PC-3 (cell line): Measurements from ENCODE around the gene CHST8. TPM values are rescaled to one million over a fixed set of nuclear protein-coding genes. Genes with fewer than 3 reads are reported as not detected.

ENCODE experiments used
- ATAC-seq: fragments of 200-7000 bp; cut with Tn5 transposase; 2 replicates; pipeline ENCODE4 v1.9.1; 2020; ENCODE audit warnings: mild to moderate bottlenecking, moderate library complexity
- BruUV-seq: library from RNA; stranded (reverse); fragments of 400-500 nt; replicated peaks from 2 replicates; lab custom pipeline; 2021; lab: Mats Ljungman, UMichigan
- CTCF ChIA-PET: fragments of 300-600 bp; sonication (Branson Sonifier 250); formaldehyde crosslinking; loops from one replicate; lab custom pipeline; 2022; ENCODE audit warnings: antibody characterized with exemption; lab: Charles Lee
- POLR2A ChIA-PET: fragments of 300-600 bp; sonication (Branson Sonifier 250); formaldehyde crosslinking; loops from one replicate; lab custom pipeline; 2022; ENCODE audit warnings: antibody characterized with exemption; ENCODE audit not compliant: unreplicated experiment; lab: Charles Lee
- DNase-seq: peaks from one replicate; pipeline ENCODE4 v3.0.0-alpha.2; 2015
- H2AFZ ChIP-seq: fragments of 300-600 bp; sonication (generic); 2 replicates; pipeline ENCODE4 v1.6.0; 2016; ENCODE audit warnings: antibody characterized with exemption, low read length
- H3F3A ChIP-seq: fragments of 300-600 bp; sonication (generic); one replicate; pipeline ENCODE4 v1.6.0; 2017; ENCODE audit warnings: antibody characterized with exemption, low read length, control low read depth, mild to moderate bottlenecking; ENCODE audit not compliant: unreplicated experiment
- H3K27ac ChIP-seq: fragments of 300-600 bp; sonication (generic); 2 replicates; pipeline ENCODE4 v1.5.1; 2016; ENCODE audit warnings: mild to moderate bottlenecking, low read length
- H3K27me3 ChIP-seq: fragments of 300-600 bp; sonication (generic); 2 replicates; pipeline ENCODE4 v1.6.1; 2016; ENCODE audit warnings: low read length, mixed read lengths
- H3K36me3 ChIP-seq: fragments of 300-600 bp; sonication (generic); 2 replicates; pipeline ENCODE4 v1.6.1; 2016; ENCODE audit warnings: low read depth, mixed run types, low read length, mixed read lengths
- H3K4me1 ChIP-seq: fragments of 300-600 bp; sonication (generic); 2 replicates; pipeline ENCODE4 v1.5.1; 2016; ENCODE audit warnings: low read length; ENCODE audit not compliant: insufficient read depth
- H3K4me2 ChIP-seq: fragments of 300-600 bp; sonication (generic); 2 replicates; pipeline ENCODE4 v1.6.0; 2016; ENCODE audit warnings: low read length
- H3K4me3 ChIP-seq: fragments of 300-600 bp; sonication (generic); 2 replicates; pipeline ENCODE4 v1.5.1; 2016; ENCODE audit warnings: mild to moderate bottlenecking, low read length, mixed read lengths
- H3K79me2 ChIP-seq: fragments of 300-600 bp; sonication (generic); 2 replicates; pipeline ENCODE4 v1.6.1; 2017; ENCODE audit warnings: low read length, mixed read lengths
- H3K9ac ChIP-seq: fragments of 300-600 bp; sonication (generic); 2 replicates; pipeline ENCODE4 v1.6.0; 2016; ENCODE audit warnings: mild to moderate bottlenecking, low read length
- H3K9me2 ChIP-seq: fragments of 300-600 bp; sonication (generic); replicated peaks from 2 replicates; pipeline ENCODE4 v1.6.1; 2016; ENCODE audit warnings: mixed run types, low read length, mixed read lengths
- H3K9me3 ChIP-seq: fragments of 300-600 bp; sonication (generic); 2 replicates; pipeline ENCODE4 v1.6.1; 2016; ENCODE audit warnings: low read length, mixed read lengths
- H4K20me1 ChIP-seq: fragments of 300-600 bp; sonication (generic); 2 replicates; pipeline ENCODE4 v1.6.1; 2016; ENCODE audit warnings: low read length, mixed read lengths
- CTCF ChIP-seq: fragments of 300-600 bp; sonication (generic); conservative IDR thresholded peaks from 2 replicates; pipeline ENCODE4 v1.5.1; 2017; ENCODE audit warnings: antibody characterized with exemption, low read depth, mild to moderate bottlenecking, low read length
- EZH2 ChIP-seq: fragments of 300-600 bp; sonication (generic); IDR thresholded peaks from one replicate; pipeline ENCODE4 v1.6.1; 2017; ENCODE audit warnings: antibody characterized with exemption, mild to moderate bottlenecking, low read length; ENCODE audit not compliant: unreplicated experiment
- EZH2phosphoT487 ChIP-seq: fragments of 300-600 bp; sonication (generic); IDR thresholded peaks from 2 replicates; pipeline ENCODE4 v1.6.1; 2018; ENCODE audit warnings: mild to moderate bottlenecking, antibody characterized with exemption, low read length, borderline replicate concordance
- intact Hi-C: fragments of 100-400 bp; cut with micrococcal nuclease; formaldehyde crosslinking; loops from 2 replicates; pipeline ENCODE4 v1.9.0; 2023
- total RNA-seq: library from RNA; depleted of rRNA; stranded (reverse); fragments of >200 nt; gene quantifications from 2 replicates; pipeline ENCODE4 v1.2.3, GENCODE V29; 2014

CHST8 gene
- total RNA-seq, 1 experiment from 2014 or later, result 0.36 TPM

- H3K9me2 ChIP-seq, result no peaks in the 10 kb centered on the region
- no peak for ATAC-seq
- H2AFZ ChIP-seq, result no peak overlapping the region
- no peaks in the 10 kb centered on the region for H4K20me1 ChIP-seq
- ChIA-PET POLR2A (no interaction called here), CTCF (no interaction called here)
- no peaks in the 10 kb centered on the region for H3F3A ChIP-seq
- peak; percentile 3 for DNase-seq
- 0 out of 2 replicates have a peak, but pooled peaks cover under 1% of the 10 kb centered on the region for H3K27me3 ChIP-seq
- H3K27ac ChIP-seq, result no peak overlapping the region
- no peaks in the 10 kb centered on the region for H3K4me1 ChIP-seq
- no peak overlapping the region for H3K9ac ChIP-seq
- no peaks in the 10 kb centered on the region for H3K79me2 ChIP-seq
- no TSS peak for BruUV-seq
- H3K4me2 ChIP-seq, result no peak overlapping the region
- no peaks in the 10 kb centered on the region for H3K36me3 ChIP-seq
- no peak overlapping the region for H3K4me3 ChIP-seq
- no peaks in the 10 kb centered on the region for H3K9me3 ChIP-seq
- intact Hi-C loops, result no loop called here
- TF ChIP-seq CTCF, result no peak
These were observed 68.8 kb downstream of the CHST8 start for GRCh38 chr19:33690378-33691029.

GRCh38 chr19:33691030-33691427, 69.3 kb downstream of the CHST8 start:
- BruUV-seq, result no TSS peak
- Histone ChIP-seq H3K9me3 (no peaks in the 10 kb centered on the region), H3K79me2 (no peaks in the 10 kb centered on the region), H3K4me2 (no peak overlapping the region), H3K27me3 (no peaks in the 10 kb centered on the region), H3K27ac (no peak overlapping the region), H3K9me2 (no peaks in the 10 kb centered on the region), H3F3A (no peaks in the 10 kb centered on the region), H3K36me3 (no peaks in the 10 kb centered on the region), H2AFZ (no peak overlapping the region), H3K4me3 (no peak overlapping the region), H3K4me1 (no peaks in the 10 kb centered on the region), H4K20me1 (no peaks in the 10 kb centered on the region), H3K9ac (no peak overlapping the region)
- ChIA-PET POLR2A (no interaction called here), CTCF (no interaction called here)
- DNase-seq (no peak), ATAC-seq (no peak)
- intact Hi-C loops, result no loop called here
- TF ChIP-seq EZH2phosphoT487 (no peak), CTCF (no peak), EZH2 (no peak)

GRCh38 chr19:33691736-33692135, 70.0 kb downstream of the CHST8 start:
- ChIA-PET CTCF (interaction anchor here (0.7 kb wide), 1 partner anchor 61 kb away, joined by 3 read pairs; no protein-coding TSS in a partner anchor), POLR2A (no interaction called here)
- no peaks in the 10 kb centered on the region for H3K9me2 ChIP-seq
- no peaks in the 10 kb centered on the region for H3K36me3 ChIP-seq
- H4K20me1 ChIP-seq, result no peaks in the 10 kb centered on the region
- H3K79me2 ChIP-seq, result no peaks in the 10 kb centered on the region
- H3K4me1 ChIP-seq, result no peaks in the 10 kb centered on the region
- intact Hi-C loops, result no loop called here
- no TSS peak for BruUV-seq
- TF ChIP-seq CTCF (no peak), EZH2 (no peak)
- no peaks in the 10 kb centered on the region for H3K27me3 ChIP-seq
- DNase-seq (no peak), ATAC-seq (no peak)
- no peak overlapping the region for H3K9ac ChIP-seq
- no peaks in the 10 kb centered on the region for H3K9me3 ChIP-seq
- H3K27ac ChIP-seq, result no peak overlapping the region
- no peaks in the 10 kb centered on the region for H3F3A ChIP-seq
- no peak overlapping the region for H2AFZ ChIP-seq
- H3K4me3 ChIP-seq, result no peak overlapping the region
- H3K4me2 ChIP-seq, result no peak overlapping the region
